ENCODE measurements around the gene MMP1. TPM values are rescaled to one million over a fixed set of nuclear protein-coding genes. Genes with fewer than 3 reads are reported as not detected.

MMP1 gene
- polyA plus RNA-seq, 1 of the 3 experiments (the other 2 are of a cell fraction), result 5.9 TPM

DNA sequence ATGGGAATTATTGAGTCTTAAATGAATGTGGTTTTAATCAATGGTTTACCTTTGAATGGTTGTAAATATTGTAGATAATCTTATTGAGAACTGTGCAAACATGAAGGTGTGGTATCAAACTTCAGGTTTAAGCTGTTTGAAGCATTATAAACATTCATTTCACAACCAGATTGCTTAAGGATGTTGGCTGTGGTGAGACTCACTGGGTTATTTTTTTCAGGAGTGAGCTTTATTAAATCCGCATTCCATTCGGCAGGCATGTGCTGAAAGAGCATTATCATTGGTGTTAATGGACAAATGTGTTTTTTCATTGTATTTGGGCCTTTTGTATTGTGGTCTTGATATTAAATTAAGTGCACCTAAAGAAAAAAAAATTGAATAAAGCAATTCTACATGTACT is 35.8 kb upstream of the MMP1 start:
- Histone ChIP-seq H3K4me1 (ENCODE audit: control insufficient read depth in 1 of 2, insufficient read depth in 2 of 2, low read depth in 1 of 2, low read length in 1 of 2) (peaks cover 0 to 27% of the 10 kb centered on the region in 2 experiments; a peak in 3 of 4 replicates), H3K4me3 (ENCODE audit: low read depth in 2 of 2, low read length in 1 of 2) (no peak overlapping the region; a peak in 1 of 4 replicates), H3K27me3 (ENCODE audit: insufficient read depth) (no peaks in the 10 kb centered on the region), H3K27ac (ENCODE audit: low read depth in 2 of 2, low read length in 1 of 2) (no peak overlapping the region), H3K79me2 (ENCODE audit: insufficient read depth) (no peaks in the 10 kb centered on the region), H4K20me1 (ENCODE audit: insufficient read depth) (no peaks in the 10 kb centered on the region), H2AFZ (ENCODE audit: low read depth) (no peak overlapping the region), H3K4me2 (no peak overlapping the region), H3F3A (replicated peaks; ENCODE audit: insufficient read depth) (peaks cover 10% of the 10 kb centered on the region), H3K9me3 (no peaks in the 10 kb centered on the region), H3K9me2 (no peaks in the 10 kb centered on the region), H3K36me3 (replicated peaks in 1 of 2; ENCODE audit: control insufficient read depth in 1 of 2, insufficient read depth in 2 of 2, low read length in 1 of 2) (no peaks in the 10 kb centered on the region), H3K9ac (no peak overlapping the region)
- no peak for DNase-seq
- 49% methylated on average over 2 of the region's 2 CpGs for WGBS (ENCODE audit: low lambda C conversion rate)
- POLR2A ChIA-PET, result no interaction called here
- TF ChIP-seq, protein P1, sequence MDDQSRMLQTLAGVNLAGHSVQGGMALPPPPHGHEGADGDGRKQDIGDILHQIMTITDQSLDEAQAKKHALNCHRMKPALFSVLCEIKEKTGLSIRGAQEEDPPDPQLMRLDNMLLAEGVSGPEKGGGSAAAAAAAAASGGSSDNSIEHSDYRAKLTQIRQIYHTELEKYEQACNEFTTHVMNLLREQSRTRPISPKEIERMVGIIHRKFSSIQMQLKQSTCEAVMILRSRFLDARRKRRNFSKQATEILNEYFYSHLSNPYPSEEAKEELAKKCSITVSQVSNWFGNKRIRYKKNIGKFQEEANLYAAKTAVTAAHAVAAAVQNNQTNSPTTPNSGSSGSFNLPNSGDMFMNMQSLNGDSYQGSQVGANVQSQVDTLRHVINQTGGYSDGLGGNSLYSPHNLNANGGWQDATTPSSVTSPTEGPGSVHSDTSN (IDR thresholded peaks at IDR 0.05), result no peak
- TF ChIP-seq RAD21 (IDR thresholded peaks at IDR 0.05; ENCODE audit: low read length), result no peak
- TF ChIP-seq MXI1 (IDR thresholded peaks at IDR 0.05; ENCODE audit: low read depth, low read length), result no peak
- no peak for TF ChIP-seq SIN3A (IDR thresholded peaks at IDR 0.05; ENCODE audit: borderline replicate concordance, low read depth, low read length)
- TF ChIP-seq TAF1 (IDR thresholded peaks at IDR 0.05; ENCODE audit: borderline replicate concordance, low read depth, low read length), result no peak
- TF ChIP-seq, protein P2, sequence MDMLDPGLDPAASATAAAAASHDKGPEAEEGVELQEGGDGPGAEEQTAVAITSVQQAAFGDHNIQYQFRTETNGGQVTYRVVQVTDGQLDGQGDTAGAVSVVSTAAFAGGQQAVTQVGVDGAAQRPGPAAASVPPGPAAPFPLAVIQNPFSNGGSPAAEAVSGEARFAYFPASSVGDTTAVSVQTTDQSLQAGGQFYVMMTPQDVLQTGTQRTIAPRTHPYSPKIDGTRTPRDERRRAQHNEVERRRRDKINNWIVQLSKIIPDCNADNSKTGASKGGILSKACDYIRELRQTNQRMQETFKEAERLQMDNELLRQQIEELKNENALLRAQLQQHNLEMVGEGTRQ (IDR thresholded peaks at IDR 0.05; ENCODE audit: borderline replicate concordance, low read depth, low read length), result no peak
- no peak for TF ChIP-seq ELF1 (IDR thresholded peaks at IDR 0.05)
- no peak for TF ChIP-seq TEAD4 (IDR thresholded peaks at IDR 0.05; ENCODE audit: borderline replicate concordance, insufficient read depth)
- TF ChIP-seq, protein P3, sequence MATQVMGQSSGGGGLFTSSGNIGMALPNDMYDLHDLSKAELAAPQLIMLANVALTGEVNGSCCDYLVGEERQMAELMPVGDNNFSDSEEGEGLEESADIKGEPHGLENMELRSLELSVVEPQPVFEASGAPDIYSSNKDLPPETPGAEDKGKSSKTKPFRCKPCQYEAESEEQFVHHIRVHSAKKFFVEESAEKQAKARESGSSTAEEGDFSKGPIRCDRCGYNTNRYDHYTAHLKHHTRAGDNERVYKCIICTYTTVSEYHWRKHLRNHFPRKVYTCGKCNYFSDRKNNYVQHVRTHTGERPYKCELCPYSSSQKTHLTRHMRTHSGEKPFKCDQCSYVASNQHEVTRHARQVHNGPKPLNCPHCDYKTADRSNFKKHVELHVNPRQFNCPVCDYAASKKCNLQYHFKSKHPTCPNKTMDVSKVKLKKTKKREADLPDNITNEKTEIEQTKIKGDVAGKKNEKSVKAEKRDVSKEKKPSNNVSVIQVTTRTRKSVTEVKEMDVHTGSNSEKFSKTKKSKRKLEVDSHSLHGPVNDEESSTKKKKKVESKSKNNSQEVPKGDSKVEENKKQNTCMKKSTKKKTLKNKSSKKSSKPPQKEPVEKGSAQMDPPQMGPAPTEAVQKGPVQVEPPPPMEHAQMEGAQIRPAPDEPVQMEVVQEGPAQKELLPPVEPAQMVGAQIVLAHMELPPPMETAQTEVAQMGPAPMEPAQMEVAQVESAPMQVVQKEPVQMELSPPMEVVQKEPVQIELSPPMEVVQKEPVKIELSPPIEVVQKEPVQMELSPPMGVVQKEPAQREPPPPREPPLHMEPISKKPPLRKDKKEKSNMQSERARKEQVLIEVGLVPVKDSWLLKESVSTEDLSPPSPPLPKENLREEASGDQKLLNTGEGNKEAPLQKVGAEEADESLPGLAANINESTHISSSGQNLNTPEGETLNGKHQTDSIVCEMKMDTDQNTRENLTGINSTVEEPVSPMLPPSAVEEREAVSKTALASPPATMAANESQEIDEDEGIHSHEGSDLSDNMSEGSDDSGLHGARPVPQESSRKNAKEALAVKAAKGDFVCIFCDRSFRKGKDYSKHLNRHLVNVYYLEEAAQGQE (IDR thresholded peaks at IDR 0.05; ENCODE audit: low read depth, low read length), result no peak
- TF ChIP-seq POLR2AphosphoS5 (IDR thresholded peaks at IDR 0.05; ENCODE audit: low read depth, low read length), result no peak
- TF ChIP-seq GABPA (IDR thresholded peaks at IDR 0.05; ENCODE audit: low read depth), result no peak
- TF ChIP-seq NFIC (IDR thresholded peaks at IDR 0.05; ENCODE audit: borderline replicate concordance), result no peak
- TF ChIP-seq EP300 (IDR thresholded peaks at IDR 0.05; ENCODE audit: borderline replicate concordance in 1 of 2, low read depth in 1 of 2, low read length in 1 of 2), result no peak
- CTCF ChIA-PET, result interaction anchor here (0.9 kb wide), 1 partner anchor 23 kb away, joined by 4 read pairs; no protein-coding TSS in a partner anchor
